Measurements from ENCODE around the gene TTC4.

The TTC4 gene

GRCh38 chr1:54715493-54716298, at the start of gene TTC4:
TSS of gene TTC4 (plus strand) at chr1:54715861. CDS start at chr1:54715909, 48 bp downstream.
- DNase-seq: peak; percentile 94

GRCh38 chr1:54666333-54666732, 49.3 kb upstream of the TTC4 start:
- DNase-seq: no peak

DNA sequence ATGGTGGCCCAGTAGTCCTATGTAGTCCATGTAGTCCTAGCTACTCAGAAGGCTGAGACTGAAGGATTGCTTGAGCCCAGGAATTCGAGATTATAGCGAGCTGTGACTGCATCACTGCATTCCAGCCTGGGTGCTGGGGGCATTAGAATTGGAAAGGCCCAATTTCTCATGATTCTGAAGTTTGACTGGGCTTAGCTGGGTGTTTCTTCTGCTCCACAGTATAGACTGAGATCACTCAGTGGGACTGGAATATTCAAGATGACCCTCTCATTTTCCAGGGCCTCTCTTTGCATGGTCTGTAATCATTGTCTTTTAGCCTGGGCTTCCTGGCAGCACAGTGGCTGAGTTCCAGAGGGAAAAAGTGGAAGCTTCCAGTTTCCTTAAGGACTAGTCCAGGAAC, 47.9 kb upstream of the TTC4 start:
- no peak for DNase-seq

GRCh38 chr1:54668567-54668966, 47.1 kb upstream of the TTC4 start:
- no peak for DNase-seq

- DNase-seq: peak; percentile 82
These were observed 43.6 kb upstream of the TTC4 start for GRCh38 chr1:54671985-54672608.

DNA sequence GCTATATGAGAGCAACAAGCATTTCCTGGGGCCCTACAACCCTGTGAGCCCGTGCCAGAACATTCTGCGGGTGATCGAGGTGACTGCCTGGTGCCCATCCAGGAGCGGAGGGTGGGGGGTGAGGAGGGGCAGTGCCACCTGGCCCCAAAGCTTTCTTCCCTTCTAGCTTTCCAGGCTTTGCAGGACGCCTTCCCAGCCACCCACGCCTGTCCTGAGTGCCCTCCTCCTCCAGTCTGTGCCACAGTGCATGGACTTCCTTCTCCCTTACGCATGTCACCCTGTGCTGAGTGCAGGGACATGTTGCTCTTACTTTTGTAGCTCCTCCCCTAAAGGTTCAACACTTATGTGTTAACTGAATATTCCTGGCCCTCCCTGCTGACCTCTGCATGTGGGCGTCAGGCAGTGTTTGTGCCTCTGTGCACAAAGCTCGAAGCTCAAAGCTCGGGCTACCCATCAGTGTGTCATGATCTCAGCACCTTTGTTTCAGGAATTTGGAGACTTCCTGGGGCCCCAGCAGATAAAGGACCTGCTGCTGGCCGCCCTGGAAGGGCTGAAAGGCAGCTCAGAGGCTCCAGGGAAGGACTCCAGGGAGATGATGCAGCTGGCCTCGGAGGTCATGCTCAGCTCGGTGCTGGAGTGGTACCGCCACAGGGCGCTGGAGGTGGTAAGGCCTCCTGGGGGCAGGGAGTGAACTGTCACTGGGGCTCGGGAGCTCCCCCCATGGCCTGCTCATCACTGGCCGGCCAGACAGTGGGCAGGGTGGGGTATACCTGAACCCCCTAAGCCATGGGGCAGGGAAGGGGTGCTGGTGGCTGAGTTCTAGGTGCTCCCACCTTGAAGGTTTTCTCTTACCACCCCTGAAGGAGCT, 36.7 kb upstream of the TTC4 start:
- DNase-seq: no peak

DNA sequence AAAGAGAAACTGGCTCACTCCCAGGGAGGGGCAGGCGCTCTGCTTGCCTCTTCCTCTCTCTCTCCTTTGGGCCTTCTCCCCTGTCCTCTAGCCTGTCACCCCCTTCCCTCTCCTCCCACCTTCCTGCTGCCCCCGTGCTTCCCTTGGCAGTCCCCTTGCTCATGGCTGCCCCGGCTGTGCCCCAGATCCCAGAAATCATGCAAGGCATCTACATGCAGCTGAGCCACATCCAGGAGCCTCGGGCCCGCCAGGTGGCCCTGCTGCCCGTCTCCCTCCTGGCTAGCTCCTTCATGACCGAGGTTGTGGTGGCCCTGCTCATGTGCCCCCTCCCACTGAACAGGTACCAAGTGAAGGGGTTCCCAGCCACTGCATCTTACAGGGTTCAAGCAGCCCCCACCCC, 36.0 kb upstream of the TTC4 start:
- DNase-seq: no peak

GRCh38 chr1:54680387-54680786, 35.3 kb upstream of the TTC4 start:
- no peak for DNase-seq

DNA sequence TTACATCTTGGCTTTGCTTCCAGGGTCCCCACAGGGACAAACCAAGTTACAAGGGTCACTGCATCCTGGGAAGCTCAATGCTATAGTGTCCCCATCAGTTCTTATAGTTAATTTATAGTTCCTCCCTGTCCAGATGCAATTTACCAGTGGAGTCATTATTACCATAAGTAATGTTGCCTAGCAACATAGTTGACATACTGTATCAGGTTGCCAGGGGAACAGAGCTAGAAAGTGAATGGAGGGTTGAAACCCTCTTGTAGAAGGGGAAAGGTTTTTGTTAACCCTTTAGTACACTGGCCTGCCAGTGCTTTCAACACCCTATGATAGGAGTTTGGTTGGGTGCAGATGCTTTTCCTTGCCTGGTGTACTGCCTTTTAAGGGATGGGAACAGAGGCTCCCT, 34.3 kb upstream of the TTC4 start:
- DNase-seq: no peak

- no peak for DNase-seq
These were observed 32.2 kb upstream of the TTC4 start for GRCh38 chr1:54683453-54683852.

GRCh38 chr1:54685335-54685905, 30.2 kb upstream of the TTC4 start:
- no peak for DNase-seq

DNA sequence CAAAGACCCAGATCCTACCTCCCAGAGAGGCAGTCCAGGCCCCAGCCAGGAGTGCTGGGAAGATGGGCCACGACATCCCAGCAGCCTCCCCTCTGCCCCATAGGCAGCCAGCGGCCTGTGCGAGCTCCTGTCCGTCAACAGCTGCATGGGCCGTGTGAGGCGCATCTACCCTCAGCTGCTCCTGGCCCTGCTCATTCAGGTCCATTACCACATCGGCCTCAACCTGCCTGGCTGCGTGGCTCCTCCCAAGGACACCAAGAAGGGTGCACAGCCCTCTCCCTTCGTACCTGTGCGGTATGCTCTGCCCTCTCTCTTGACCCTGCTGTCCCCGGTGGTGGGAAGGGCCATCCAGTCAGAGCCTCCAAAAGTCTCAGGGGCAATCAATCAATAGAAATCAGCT, 29.5 kb upstream of the TTC4 start:
- no peak for DNase-seq

- DNase-seq: no peak
These were observed 20.9 kb upstream of the TTC4 start for GRCh38 chr1:54694771-54695170.

GRCh38 chr1:54695221-54695620, 20.4 kb upstream of the TTC4 start:
- DNase-seq: no peak

GRCh38 chr1:54695764-54696163, 19.9 kb upstream of the TTC4 start:
- no peak for DNase-seq

- no peak for DNase-seq
These were observed 19.4 kb upstream of the TTC4 start for GRCh38 chr1:54696262-54696661.

- peak; percentile 31 for DNase-seq
These were observed 17.8 kb upstream of the TTC4 start for GRCh38 chr1:54697896-54698295.

DNA sequence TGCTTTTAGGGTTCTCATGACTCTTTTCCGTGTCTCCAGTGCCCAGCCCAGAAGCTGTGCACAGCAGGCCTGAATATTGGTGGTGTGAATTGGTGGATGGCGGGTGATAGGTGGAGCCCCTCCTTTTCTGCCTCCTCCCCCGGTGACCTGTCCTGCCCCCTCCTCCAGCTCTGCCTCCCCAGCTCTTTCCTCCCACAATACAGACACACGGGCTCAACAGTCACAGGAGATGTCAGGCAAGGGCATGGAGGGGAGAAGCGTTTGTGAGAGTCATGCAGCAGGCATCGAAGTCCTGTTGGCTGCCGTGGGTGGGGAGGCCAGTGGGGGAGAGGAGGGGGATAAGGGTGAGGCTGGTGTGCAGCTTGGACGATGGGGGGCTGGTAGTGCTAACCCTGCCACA, 17.3 kb upstream of the TTC4 start:
- DNase-seq: peak; percentile 14

GRCh38 chr1:54699936-54700525, 15.6 kb upstream of the TTC4 start:
- DNase-seq: peak; percentile 45

DNA sequence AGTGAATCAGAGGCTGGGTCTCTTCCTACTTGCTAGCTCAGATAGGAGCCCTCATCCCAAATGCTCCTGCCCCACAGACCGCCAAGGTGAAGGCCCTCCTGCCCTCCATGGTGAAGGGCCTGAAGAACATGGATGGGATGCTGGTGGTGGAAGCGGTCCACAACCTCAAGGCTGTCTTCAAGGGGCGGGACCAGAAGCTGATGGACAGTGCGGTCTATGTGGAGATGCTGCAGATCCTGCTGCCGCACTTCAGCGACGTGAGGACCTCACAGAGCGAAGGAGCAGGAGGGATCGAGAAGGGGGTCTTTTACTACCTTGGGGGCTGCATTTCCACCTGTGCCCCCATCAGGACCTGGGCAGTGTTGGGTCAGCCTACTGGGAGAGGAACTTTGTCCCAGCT, 14.6 kb upstream of the TTC4 start:
- peak; percentile 42 for DNase-seq

- peak; percentile 45 for DNase-seq
These were observed 13.7 kb upstream of the TTC4 start for GRCh38 chr1:54701996-54702395.

- no peak for DNase-seq
These were observed 12.2 kb upstream of the TTC4 start for GRCh38 chr1:54703471-54703870.

GRCh38 chr1:54705153-54705552, 10.5 kb upstream of the TTC4 start:
- no peak for DNase-seq

All from activated effector memory CD4-positive, alpha-beta T cell treated with anti-CD3 and anti-CD28 coated beads, Interleukin-2, amount 50 U/mL, for 16 hours (primary cell).